K562 (cell line): Measurements from ENCODE around the gene ASB10. TPM values are rescaled to one million over a fixed set of nuclear protein-coding genes. Genes with fewer than 3 reads are reported as not detected.
A peak's percentile ranks its signal among the peaks of the same experiment; 100 is the strongest.

Source experiments
- ELF2 ChIP-seq: fragments of 250-450 bp; sonication (Bioruptor Pico); IDR thresholded peaks from 2 replicates; pipeline ENCODE4 v1.5.0; 2021; ENCODE audit warnings: mild to moderate bottlenecking
- ETS1 ChIP-seq: conservative IDR thresholded peaks from 2 replicates; pipeline ENCODE4 v1.6.1; 2011; ENCODE audit warnings: low read depth, mild to moderate bottlenecking, low read length; ENCODE audit not compliant: control insufficient read depth
- GABPA ChIP-seq: fragments of 200-800 bp; sonication (Bioruptor generic); conservative IDR thresholded peaks from 2 replicates; pipeline ENCODE4 v1.6.1; 2016; ENCODE audit warnings: low read depth, missing genetic modification characterization, missing compliant biosample characterization
- GABPB1 ChIP-seq: sonication (generic); formaldehyde crosslinking; IDR thresholded peaks from 2 replicates; pipeline ENCODE4 v1.8.0; 2022; ENCODE audit warnings: mild to moderate bottlenecking, missing genetic modification reagents
- HBP1 ChIP-seq: fragments of 450-650 bp; formaldehyde crosslinking; IDR thresholded peaks from 2 replicates; pipeline ENCODE4 v1.4.0; 2022; ENCODE audit warnings: missing genetic modification characterization
- HDAC8 ChIP-seq: fragments of 450-650 bp; IDR thresholded peaks from 2 replicates; pipeline ENCODE4 v1.6.1; 2016; ENCODE audit warnings: mild to moderate bottlenecking, missing genetic modification characterization, moderate library complexity, missing compliant biosample characterization
- HOMEZ ChIP-seq: fragments of 250-450 bp; sonication (Bioruptor Pico); IDR thresholded peaks from 2 replicates; pipeline ENCODE4 v1.4.0; 2020; ENCODE audit warnings: mild to moderate bottlenecking, moderate library complexity
- KAT8 ChIP-seq: fragments of 450-650 bp; IDR thresholded peaks from 2 replicates; pipeline ENCODE4 v1.6.1; 2016; ENCODE audit warnings: low read depth, mild to moderate bottlenecking
- MTA3 ChIP-seq: fragments of 450-650 bp; formaldehyde crosslinking; IDR thresholded peaks from 2 replicates; pipeline ENCODE4 v1.6.1; 2017; ENCODE audit warnings: mild to moderate bottlenecking, borderline replicate concordance
- NCOA1 ChIP-seq: fragments of 450-650 bp; IDR thresholded peaks from 2 replicates; pipeline ENCODE4 v1.6.1; 2016; ENCODE audit warnings: low read depth
- NFATC3 ChIP-seq: fragments of 450-650 bp; IDR thresholded peaks from 2 replicates; pipeline ENCODE4 v1.6.1; 2017; ENCODE audit warnings: mild to moderate bottlenecking
- NR4A1 ChIP-seq, 2 experiments: fragments of 250-450 bp in 1 of 2; fragments of 450-650 bp in 1 of 2; sonication (Bioruptor Pico) in 1 of 2; IDR thresholded peaks; 2 replicates each; pipeline versions ENCODE4 v1.4.0 to v1.6.1; 2016 to 2020; ENCODE audit warnings: mild to moderate bottlenecking in 2 of 2, missing compliant biosample characterization in 1 of 2, missing genetic modification characterization in 1 of 2, moderate library complexity in 1 of 2
- PKNOX1 ChIP-seq: fragments of 450-650 bp; IDR thresholded peaks from 2 replicates; pipeline ENCODE4 v1.6.1; 2016
- SMAD4 ChIP-seq: fragments of 250-450 bp; sonication (Bioruptor Pico); conservative IDR thresholded peaks from 2 replicates; pipeline ENCODE4 v1.8.0; 2021; ENCODE audit warnings: inconsistent platforms, mild to moderate bottlenecking, moderate library complexity
- TCF7 ChIP-seq: sonication (generic); IDR thresholded peaks from 2 replicates; pipeline ENCODE4 v1.6.1; 2016; ENCODE audit warnings: antibody characterized with exemption, borderline replicate concordance
- TSC22D4 ChIP-seq: fragments of 450-650 bp; IDR thresholded peaks from 2 replicates; pipeline ENCODE4 v1.6.1; 2016; ENCODE audit warnings: missing genetic modification characterization, missing biosample characterization, control low read depth
- WHSC1 ChIP-seq: IDR thresholded peaks from one replicate; pipeline ENCODE4 v1.6.1; 2012; ENCODE audit warnings: low read length, control low read depth, inconsistent platforms
- ZBTB1 ChIP-seq: sonication (generic); formaldehyde crosslinking; IDR thresholded peaks from 2 replicates; pipeline ENCODE4 v1.8.1; 2023; ENCODE audit warnings: missing genetic modification reagents, low read depth, mild to moderate bottlenecking, borderline replicate concordance
- ZC3H4 ChIP-seq: sonication (generic); formaldehyde crosslinking; IDR thresholded peaks from 2 replicates; pipeline ENCODE4 v1.9.0; 2021; ENCODE audit warnings: missing genetic modification reagents, borderline replicate concordance
- ZNF165 ChIP-seq: fragments of 250-450 bp; sonication (Bioruptor Pico); IDR thresholded peaks from 2 replicates; pipeline ENCODE4 v1.4.0; 2020; ENCODE audit warnings: borderline replicate concordance
- ZNF23 ChIP-seq: fragments of 250-450 bp; sonication (Bioruptor Pico); IDR thresholded peaks from 2 replicates; pipeline ENCODE4 v1.4.0; 2020; ENCODE audit warnings: mild to moderate bottlenecking
- ZNF239 ChIP-seq: fragments of 250-450 bp; sonication (Bioruptor Pico); IDR thresholded peaks from 2 replicates; pipeline ENCODE4 v1.4.0; 2020; ENCODE audit warnings: mild to moderate bottlenecking
- ZNF696 ChIP-seq: fragments of 250-450 bp; sonication (Bioruptor Pico); conservative IDR thresholded peaks from 2 replicates; pipeline ENCODE4 v1.4.0; 2020; ENCODE audit warnings: mild to moderate bottlenecking, moderate library complexity
- ZZZ3 ChIP-seq: fragments of 450-650 bp; IDR thresholded peaks from 2 replicates; pipeline ENCODE4 v1.6.1; 2016; ENCODE audit warnings: antibody characterized with exemption, mild to moderate bottlenecking, moderate library complexity
- polyA plus RNA-seq, 8 experiments: library from polyadenylated mRNA; depleted of rRNA in 4 of 8; stranded (reverse) in 5 of 8; unstranded in 3 of 8; fragments of >200 nt; fragmentation: Nextera tagmentation in 2 of 8; fragmentation: Illumina TruSeq in 1 of 8; extraction: Ambion mirVana in 2 of 8; extraction: Trizol in 1 of 8; gene quantifications; 2 replicates each; pipeline versions ENCODE4 v1.2.1 to v1.2.3, GENCODE V29; 2011 to 2014; ENCODE audit warnings: inconsistent platforms in 1 of 8, missing spikeins in 1 of 8
- total RNA-seq, 7 experiments: library from RNA; depleted of rRNA in 6 of 7; stranded (reverse); fragments of >200 nt in 6 of 7; fragmentation: Illumina TruSeq in 2 of 7; extraction: Trizol in 2 of 7; gene quantifications; 2 replicates each; pipeline versions ENCODE4 v1.2.1 to v1.2.3, GENCODE V29; 2011 to 2021; ENCODE audit warnings: low replicate concordance in 1 of 7

The ASB10 gene
- total and polyA plus RNA-seq, 9 of the 15 experiments (the other 6 are each of a cell fraction or from before 2014, with no cell fraction given): not detected

- peak; percentile 66; the same call in 1 of the 2 replicates for TF ChIP-seq ZBTB1 (CRISPR knock-in tag)
- TF ChIP-seq ZC3H4 (CRISPR knock-in tag): no peak
- TF ChIP-seq PKNOX1: no peak; the same call in 1 of the 2 replicates
- no peak for TF ChIP-seq NR4A1 (CRISPR knock-in tag; IDR thresholded peaks at IDR 0.05)
- no peak for TF ChIP-seq NR4A1 (tag; IDR thresholded peaks at IDR 0.05)
- TF ChIP-seq NCOA1: 0 out of 2 replicates have a peak, but pooled peaks have one; percentile 53
- no peak for TF ChIP-seq NFATC3
- TF ChIP-seq TCF7: no peak
- no peak for TF ChIP-seq GABPA
- TF ChIP-seq WHSC1: no peak
- TF ChIP-seq ZNF165 (CRISPR knock-in tag): no peak
- no peak for TF ChIP-seq ZNF696 (CRISPR knock-in tag)
- TF ChIP-seq HBP1 (CRISPR knock-in tag): peak; percentile 56; the same call in 1 of the 2 replicates
- TF ChIP-seq TSC22D4 (tag): no peak
- peak; percentile 88 for TF ChIP-seq MTA3
- no peak for TF ChIP-seq ZNF239
- TF ChIP-seq HDAC8: 0 out of 2 replicates have a peak, but pooled peaks have one; percentile 23
- TF ChIP-seq ZNF23 (CRISPR knock-in tag): no peak
- TF ChIP-seq ELF2: no peak
- no peak for TF ChIP-seq ZZZ3
- TF ChIP-seq SMAD4 (CRISPR knock-in tag): no peak; the same call in none of the 2 replicates
- no peak; the same call in none of the 2 replicates for TF ChIP-seq GABPB1 (CRISPR knock-in tag)
- no peak for TF ChIP-seq HOMEZ (CRISPR knock-in tag)
- TF ChIP-seq ETS1: 0 out of 2 replicates have a peak, but pooled peaks have one; percentile 46
- TF ChIP-seq KAT8: no peak
Measured at GRCh38 chr7:151168003-151168786, 18.9 kb downstream of the ASB10 start (continued).
